H1 (cell line): Measurements from ENCODE around the gene AUH. TPM values are rescaled to one million over a fixed set of nuclear protein-coding genes. Genes with fewer than 3 reads are reported as not detected.

ENCODE experiments used
- CHD1 ChIP-seq: IDR thresholded peaks from 2 replicates; pipeline ENCODE4 v1.6.1; 2012; ENCODE audit warnings: low read depth, low read length, improper control_type of control experiment
- CTBP2 ChIP-seq: IDR thresholded peaks from 2 replicates; pipeline ENCODE4 v1.7.0; 2011; ENCODE audit warnings: borderline replicate concordance, mild to moderate bottlenecking, moderate library complexity, mixed read lengths, low read length; ENCODE audit not compliant: insufficient read depth, insufficient read length
- EP300 ChIP-seq, 2 experiments: IDR thresholded peaks; 1 replicate in 1 of 2; 2 replicates in 1 of 2; pipeline ENCODE4 v1.6.1; 2011 to 2012; ENCODE audit warnings: low read depth in 2 of 2, low read length in 2 of 2, mild to moderate bottlenecking in 2 of 2, borderline replicate concordance in 1 of 2, inconsistent platforms in 1 of 2, moderate library complexity in 1 of 2
- KDM1A ChIP-seq: fragments of 200-600, 300-600 bp; sonication (generic); IDR thresholded peaks from 2 replicates; pipeline ENCODE4 v1.7.1; 2016; ENCODE audit warnings: mild to moderate bottlenecking, low read length, borderline replicate concordance
- KDM5A ChIP-seq: fragments of 200-600 bp; IDR thresholded peaks from 2 replicates; pipeline ENCODE4 v1.7.1; 2012; ENCODE audit warnings: mild to moderate bottlenecking, low read length, inconsistent platforms, mixed read lengths
- ZNF274 ChIP-seq: IDR thresholded peaks from 2 replicates; pipeline ENCODE4 v1.7.0; 2012; ENCODE audit warnings: low read length, borderline replicate concordance; ENCODE audit errors: extremely low read depth
- polyA plus RNA-seq, 7 experiments: library from polyadenylated mRNA; depleted of rRNA in 3 of 7; stranded (reverse) in 5 of 7; unstranded in 2 of 7; fragments of >200 nt in 5 of 7; fragments of 200-250 nt in 2 of 7; gene quantifications; 1 replicate in 5 of 7; 2 replicates in 1 of 7; 4 replicates in 1 of 7; pipeline versions ENCODE4 v1.2.1 to v1.2.3, GENCODE V29; 2011 to 2013; ENCODE audit warnings: missing spikeins in 2 of 7, mixed read lengths in 2 of 7
- total RNA-seq: library from RNA; stranded (reverse); fragmentation: NEBNext Ultra II Directional; extraction: Animal tissue kit (Norgen Biotek cat#: 25700); gene quantifications from 2 replicates; pipeline ENCODE4 v1.2.1, GENCODE V29; 2021

AUH gene
- total and polyA plus RNA-seq, 2 of the 8 experiments (the other 6 are each of a cell fraction or from before 2014, with no cell fraction given): 5.8 to 21.9 TPM

GRCh38 chr9:91362051-91362611 is 413 bp upstream of the AUH start (continued):
- TF ChIP-seq EP300 (IDR thresholded peaks at IDR 0.05; ENCODE audit: borderline replicate concordance in 1 of 2, low read depth in 2 of 2, low read length in 2 of 2) (no peak), KDM5A (no peak), ZNF274 (no peak), CTBP2 (no peak), CHD1 (no peak), KDM1A (no peak)
